Naive B cell (primary cell): Measurements from ENCODE around the gene EDARADD. TPM values are rescaled to one million over a fixed set of nuclear protein-coding genes. Genes with fewer than 3 reads are reported as not detected.
"Not testable (repeated sequence)": the region's sequence is repeated elsewhere in the genome, so short reads cannot be mapped to it uniquely, and the experiment has no call there.

Experiments used
- ATAC-seq, 2 donors: fragments of 150-1000 bp; cut with Tn5 transposase; 2 replicates each; pipeline ENCODE4 v1.10.0; 2021; ENCODE audit warnings: low read depth in 2 of 2, mild to moderate bottlenecking in 2 of 2, moderate library complexity in 2 of 2
- DNase-seq: peaks from one replicate; pipeline ENCODE4 v3.0.0; 2022
- H3K27ac Mint-ChIP-seq, 6 donors: one replicate each; pipeline ENCODE4 v1.8.0; 2020 to 2022; ENCODE audit warnings: mild to moderate bottlenecking in 6 of 6, mixed read lengths in 6 of 6, moderate library complexity in 5 of 6, inconsistent platforms in 2 of 6
- H3K27me3 Mint-ChIP-seq, 3 donors: one replicate each; pipeline ENCODE4 v1.8.0; 2021 to 2022; ENCODE audit warnings: mixed read lengths in 3 of 3, mild to moderate bottlenecking in 1 of 3
- H3K36me3 Mint-ChIP-seq, 2 donors: one replicate each; pipeline ENCODE4 v1.8.0; 2020 to 2022; ENCODE audit warnings: mixed read lengths in 2 of 2, inconsistent platforms in 1 of 2, mild to moderate bottlenecking in 1 of 2
- H3K4me1 Mint-ChIP-seq, 3 donors: one replicate each; pipeline ENCODE4 v1.8.0; 2020 to 2022; ENCODE audit warnings: mixed read lengths in 3 of 3, inconsistent platforms in 1 of 3, mild to moderate bottlenecking in 1 of 3, moderate library complexity in 1 of 3
- H3K4me3 Mint-ChIP-seq, 8 donors: one replicate each; pipeline ENCODE4 v1.8.0; 2020 to 2022; ENCODE audit warnings: mild to moderate bottlenecking in 8 of 8, mixed read lengths in 8 of 8, moderate library complexity in 8 of 8, inconsistent platforms in 2 of 8
- H3K9me3 Mint-ChIP-seq, 7 donors: one replicate each; pipeline ENCODE4 v1.8.0; 2020 to 2022; ENCODE audit warnings: mixed read lengths in 7 of 7, mild to moderate bottlenecking in 5 of 7, inconsistent platforms in 2 of 7, moderate library complexity in 1 of 7
- polyA plus RNA-seq, 6 donors: library from polyadenylated mRNA; unstranded; fragments of 300-500 nt; fragmentation: Illumina TruSeq; gene quantifications; one replicate each; pipeline ENCODE4 v1.2.3, GENCODE V29; 2021; ENCODE audit warnings: low read depth in 6 of 6

Gene EDARADD
- polyA plus RNA-seq, 6 donors from 2014 or later = not detected

DNA sequence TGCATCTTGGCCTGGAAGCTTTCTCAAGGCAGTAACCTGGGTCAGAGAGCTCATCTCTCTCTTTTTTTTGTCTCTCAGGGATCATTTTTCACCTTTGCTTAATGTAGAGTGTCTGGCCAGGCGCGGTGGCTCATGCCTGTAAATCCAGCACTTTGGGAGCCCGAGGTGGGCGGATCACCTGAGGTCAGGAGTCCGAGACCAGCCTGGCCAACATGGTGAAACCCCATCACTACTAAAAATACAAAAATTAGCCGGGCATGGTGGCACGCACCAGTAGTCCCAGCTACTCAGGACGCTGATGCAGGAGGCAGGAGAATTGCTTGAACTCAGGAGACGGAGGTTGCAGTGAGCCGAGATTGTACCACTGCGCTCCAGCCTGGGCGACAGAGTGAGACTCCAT lies 27.4 kb upstream of the EDARADD start:
- not testable (repeated sequence) for ATAC-seq, DNase-seq, H3K4me3 Mint-ChIP-seq

GRCh38 chr1:236370420-236370819 lies 23.7 kb upstream of the EDARADD start:
- ATAC-seq (no peak), DNase-seq (no peak)
- Mint-ChIP-seq H3K36me3 (no peaks in the 10 kb centered on the region), H3K27me3 (peaks cover 0 to 13% (median 4%) of the 10 kb centered on the region in 3 donors), H3K4me3 (no peak overlapping the region), H3K4me1 (no peaks in the 10 kb centered on the region), H3K9me3 (peaks cover 0 to 10% (median 0%) of the 10 kb centered on the region in 7 donors), H3K27ac (no peak overlapping the region)

More for the DNA sequence above, 27.4 kb upstream of the EDARADD start:
- not testable (repeated sequence) for H3K27ac Mint-ChIP-seq, H3K4me1 Mint-ChIP-seq, H3K36me3 Mint-ChIP-seq
- H3K27me3 Mint-ChIP-seq = peaks cover 0 to 11% (median 4%) of the 10 kb centered on the region in 3 donors
- H3K9me3 Mint-ChIP-seq = peaks cover 0 to 10% (median 0%) of the 10 kb centered on the region in 7 donors

- H3K27ac Mint-ChIP-seq = no peak overlapping the region
- no peak overlapping the region for H3K4me3 Mint-ChIP-seq
- ATAC-seq (no peak), DNase-seq (no peak)
- peaks cover 0 to under 1% of the 10 kb centered on the region in 2 donors for H3K36me3 Mint-ChIP-seq
- peaks cover under 1 to 13% (median 4%) of the 10 kb centered on the region in 3 donors for H3K27me3 Mint-ChIP-seq
- H3K4me1 Mint-ChIP-seq = no peaks in the 10 kb centered on the region
- peaks cover 0 to 10% (median under 1%) of the 10 kb centered on the region in 7 donors for H3K9me3 Mint-ChIP-seq
Observed at GRCh38 chr1:236371083-236371482, 23.0 kb upstream of the EDARADD start.

DNA sequence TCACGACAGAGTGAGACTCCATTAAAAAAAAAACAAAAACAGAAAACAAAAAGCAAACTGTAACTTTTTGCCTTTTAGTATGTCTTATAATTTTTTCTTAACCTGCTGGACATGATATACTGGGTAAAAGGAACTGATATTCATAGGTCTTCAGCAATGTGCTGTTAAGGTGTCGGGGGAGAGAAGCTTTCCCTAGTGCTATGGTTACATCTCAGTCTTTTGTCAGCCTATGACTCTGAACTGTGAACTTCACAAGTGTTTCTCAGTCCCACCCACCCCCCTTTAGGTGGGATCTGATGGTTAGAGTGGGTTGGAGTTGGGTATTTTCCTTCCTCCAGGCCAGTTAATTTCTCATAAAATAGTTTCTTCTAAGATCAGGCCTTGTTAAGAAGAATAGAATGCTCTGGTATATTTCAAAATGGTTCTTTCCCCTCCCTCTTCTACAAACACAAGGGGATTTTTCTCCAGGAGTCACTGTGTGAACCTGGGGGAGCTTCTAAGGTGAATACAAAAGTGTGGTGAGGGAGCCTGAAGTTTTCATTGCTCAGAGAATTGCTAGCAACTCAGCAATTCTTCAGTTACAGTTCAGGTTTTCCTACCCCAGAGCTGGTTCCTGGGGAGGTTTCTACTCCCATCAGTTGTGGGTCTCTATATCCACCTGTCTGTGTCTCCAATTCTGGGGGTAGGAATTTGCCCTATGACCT lies 16.1 kb upstream of the EDARADD start:
- H3K36me3 Mint-ChIP-seq = peaks cover 6 to 9% of the 10 kb centered on the region in 2 donors
- H3K27me3 Mint-ChIP-seq = peaks cover 3 to 16% (median 5%) of the 10 kb centered on the region in 3 donors
- DNase-seq (no peak), ATAC-seq (no peak)
- H3K9me3 Mint-ChIP-seq = peaks cover 0 to 31% (median 12%) of the 10 kb centered on the region in 7 donors
- H3K4me1 Mint-ChIP-seq = no peaks in the 10 kb centered on the region
- H3K4me3 Mint-ChIP-seq = no peak overlapping the region
- H3K27ac Mint-ChIP-seq = peak overlapping the region in 1 of 6 donors; percentile 12

GRCh38 chr1:236381565-236382158 lies 12.4 kb upstream of the EDARADD start:
- no peaks in the 10 kb centered on the region for H3K4me1 Mint-ChIP-seq
- H3K27me3 Mint-ChIP-seq = peaks cover 0 to 12% (median 4%) of the 10 kb centered on the region in 3 donors
- H3K27ac Mint-ChIP-seq = no peak overlapping the region
- ATAC-seq (no peak), DNase-seq (no peak)
- no peak overlapping the region for H3K4me3 Mint-ChIP-seq
- peaks cover 0 to 9% of the 10 kb centered on the region in 2 donors for H3K36me3 Mint-ChIP-seq
- H3K9me3 Mint-ChIP-seq = peaks cover 0 to 25% (median 11%) of the 10 kb centered on the region in 7 donors

GRCh38 chr1:236388332-236388731 lies 5.8 kb upstream of the EDARADD start:
- H3K4me1 Mint-ChIP-seq = no peaks in the 10 kb centered on the region
- no peak for ATAC-seq
- H3K4me3 Mint-ChIP-seq = no peak overlapping the region
- H3K27ac Mint-ChIP-seq = no peak overlapping the region
- no peak for DNase-seq
- peaks cover 0 to under 1% (median 0%) of the 10 kb centered on the region in 7 donors for H3K9me3 Mint-ChIP-seq
- peaks cover 4 to 21% (median 8%) of the 10 kb centered on the region in 3 donors for H3K27me3 Mint-ChIP-seq
- no peaks in the 10 kb centered on the region for H3K36me3 Mint-ChIP-seq

- no peak overlapping the region for H3K27ac Mint-ChIP-seq
- no peaks in the 10 kb centered on the region for H3K9me3 Mint-ChIP-seq
- peaks cover 13 to 27% (median 17%) of the 10 kb centered on the region in 3 donors for H3K27me3 Mint-ChIP-seq
- no peak overlapping the region for H3K4me3 Mint-ChIP-seq
- DNase-seq (no peak), ATAC-seq (no peak)
- no peaks in the 10 kb centered on the region for H3K36me3 Mint-ChIP-seq
- H3K4me1 Mint-ChIP-seq = peaks cover 4 to 8% (median 6%) of the 10 kb centered on the region in 3 donors
Observed at GRCh38 chr1:236389253-236389652, 4.8 kb upstream of the EDARADD start.

DNA sequence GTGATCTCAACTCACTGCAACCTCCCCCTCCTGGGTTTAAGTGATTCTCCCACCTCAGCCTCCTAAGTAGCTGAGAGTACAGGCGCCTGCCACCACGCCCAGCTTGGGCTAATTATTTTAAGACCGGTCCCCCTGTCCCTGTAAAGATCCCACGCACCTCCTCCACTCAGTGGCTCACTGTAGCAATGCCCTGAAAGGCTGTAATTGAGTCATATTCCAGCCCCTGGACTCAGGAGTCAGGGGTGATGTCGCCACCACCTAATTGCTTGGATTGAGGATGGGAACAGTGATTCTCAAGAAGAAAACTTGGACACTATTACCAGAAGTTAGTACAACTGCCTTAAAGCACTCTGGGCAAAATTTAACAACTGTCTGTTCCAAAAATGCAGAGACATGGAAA lies 3.1 kb upstream of the EDARADD start:
- Mint-ChIP-seq H3K27me3 (peaks cover 26 to 43% (median 26%) of the 10 kb centered on the region in 3 donors), H3K27ac (no peak overlapping the region), H3K9me3 (no peaks in the 10 kb centered on the region), H3K36me3 (peaks cover 0 to 12% of the 10 kb centered on the region in 2 donors), H3K4me3 (no peak overlapping the region), H3K4me1 (peaks cover 14 to 17% (median 16%) of the 10 kb centered on the region in 3 donors)
- DNase-seq (no peak), ATAC-seq (no peak)

GRCh38 chr1:236392182-236392581 lies 1.9 kb upstream of the EDARADD start:
- H3K9me3 Mint-ChIP-seq = no peaks in the 10 kb centered on the region
- no peak for ATAC-seq
- H3K27me3 Mint-ChIP-seq = peaks cover 33 to 53% (median 38%) of the 10 kb centered on the region in 3 donors

GRCh38 chr1:236394879-236395229 lies 768 bp downstream of the EDARADD start:
- peaks cover 18 to 23% (median 22%) of the 10 kb centered on the region in 3 donors for H3K4me1 Mint-ChIP-seq
- peaks cover 44 to 63% (median 53%) of the 10 kb centered on the region in 3 donors for H3K27me3 Mint-ChIP-seq
- H3K4me3 Mint-ChIP-seq = peak overlapping the region; percentile 80 to 90 (median 84)
- peaks cover 0 to 3% (median 0%) of the 10 kb centered on the region in 7 donors for H3K9me3 Mint-ChIP-seq
- DNase-seq (no peak), ATAC-seq (peak; percentile 18 to 28)
- peak overlapping the region in 1 of 6 donors; percentile 17 for H3K27ac Mint-ChIP-seq
- peaks cover 0 to 15% of the 10 kb centered on the region in 2 donors for H3K36me3 Mint-ChIP-seq

More at GRCh38 chr1:236392182-236392581, 1.9 kb upstream of the EDARADD start:
- Mint-ChIP-seq H3K4me1 (peaks cover 18 to 23% (median 22%) of the 10 kb centered on the region in 3 donors), H3K4me3 (no peak overlapping the region), H3K36me3 (peaks cover 0 to 15% of the 10 kb centered on the region in 2 donors), H3K27ac (no peak overlapping the region)
- no peak for DNase-seq

DNA sequence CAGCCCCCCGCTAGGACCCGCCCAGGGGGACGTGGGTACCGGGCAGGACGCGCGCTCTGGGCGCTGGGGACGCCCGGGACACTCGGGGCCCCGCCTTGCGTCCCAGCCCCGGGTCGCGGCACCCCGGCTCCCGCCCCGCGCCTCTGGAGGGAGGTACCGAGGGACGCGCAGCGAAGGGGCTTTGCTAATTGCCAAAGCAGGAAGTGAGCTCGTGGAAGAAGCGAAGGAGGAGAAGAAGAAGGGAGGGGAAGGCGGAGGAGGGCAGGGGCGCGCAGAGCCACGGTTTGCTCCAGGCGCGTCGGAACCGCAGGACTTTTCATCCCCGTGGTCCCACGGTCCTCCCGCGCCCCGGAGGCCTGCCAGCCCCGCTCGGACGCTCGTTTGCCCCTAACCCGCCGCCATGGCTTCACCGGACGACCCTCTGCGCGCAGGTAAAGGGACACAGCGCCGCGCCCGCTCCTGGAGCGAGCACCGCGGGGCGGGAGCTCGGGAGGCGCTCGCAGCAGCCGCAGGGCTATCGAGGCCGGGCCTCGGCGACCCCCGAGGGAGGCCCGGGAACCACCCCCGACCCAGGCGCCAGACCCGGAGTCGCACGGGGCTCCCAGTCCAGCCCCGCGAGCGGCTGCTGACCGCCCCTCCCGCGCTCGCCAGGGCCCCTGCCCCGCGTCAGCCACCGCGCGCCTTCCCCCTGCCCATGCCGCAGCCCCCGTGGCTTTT lies 1.3 kb downstream of the EDARADD start:
- peak overlapping the region; percentile 80 to 92 (median 86) for H3K4me3 Mint-ChIP-seq
- peaks cover 0 to 15% of the 10 kb centered on the region in 2 donors for H3K36me3 Mint-ChIP-seq
- peaks cover 44 to 65% (median 53%) of the 10 kb centered on the region in 3 donors for H3K27me3 Mint-ChIP-seq

GRCh38 chr1:236395947-236396664 lies 2.0 kb downstream of the EDARADD start:
- Mint-ChIP-seq H3K9me3 (peaks cover 0 to 3% (median 0%) of the 10 kb centered on the region in 7 donors), H3K27me3 (peaks cover 44 to 59% (median 53%) of the 10 kb centered on the region in 3 donors), H3K4me1 (peaks cover 18 to 23% (median 22%) of the 10 kb centered on the region in 3 donors), H3K4me3 (peak overlapping the region; percentile 75 to 92 (median 84)), H3K36me3 (peaks cover 0 to 15% of the 10 kb centered on the region in 2 donors), H3K27ac (no peak overlapping the region)
- ATAC-seq = no peak
- no peak for DNase-seq

More for the DNA sequence above, 1.3 kb downstream of the EDARADD start:
- Mint-ChIP-seq H3K4me1 (peaks cover 18 to 23% (median 22%) of the 10 kb centered on the region in 3 donors), H3K27ac (no peak overlapping the region), H3K9me3 (peaks cover 0 to 3% (median 0%) of the 10 kb centered on the region in 7 donors)
- DNase-seq = no peak
- ATAC-seq = peak; percentile 27 to 41
